Activated naive CD8-positive, alpha-beta T cell treated with anti-CD3 and anti-CD28 coated beads, Interleukin-2, amount 50 U/mL, for 24 hours (primary cell): Measurements from ENCODE around the gene PIBF1.
A peak's percentile ranks its signal among the peaks of the same experiment; 100 is the strongest.
"Not testable (repeated sequence)": the region's sequence is repeated elsewhere in the genome, so short reads cannot be mapped to it uniquely, and the experiment has no call there.

Experiments
- ATAC-seq: fragments of 150-1000 bp; cut with Tn5 transposase; one replicate; pipeline ENCODE4 v1.10.0; 2021
- DNase-seq: peaks from one replicate; pipeline ENCODE4 v3.0.0; 2021
- H3K27ac Mint-ChIP-seq: one replicate; pipeline ENCODE4 v1.8.0; 2021; ENCODE audit warnings: mild to moderate bottlenecking, mixed read lengths
- H3K27me3 Mint-ChIP-seq: one replicate; pipeline ENCODE4 v1.8.0; 2021; ENCODE audit warnings: mixed read lengths
- H3K36me3 Mint-ChIP-seq: one replicate; pipeline ENCODE4 v1.8.0; 2021; ENCODE audit warnings: low read depth, mixed read lengths
- H3K4me1 Mint-ChIP-seq: one replicate; pipeline ENCODE4 v1.8.0; 2021; ENCODE audit warnings: mixed read lengths
- H3K4me3 Mint-ChIP-seq: one replicate; pipeline ENCODE4 v1.8.0; 2021; ENCODE audit warnings: mild to moderate bottlenecking, moderate library complexity, mixed read lengths
- H3K9me3 Mint-ChIP-seq: one replicate; pipeline ENCODE4 v1.8.0; 2021; ENCODE audit warnings: mixed read lengths

Gene PIBF1

GRCh38 chr13:72852207-72852606, 70.3 kb downstream of the PIBF1 start:
- no peak overlapping the region for H3K4me3 Mint-ChIP-seq
- no peak overlapping the region for H3K27ac Mint-ChIP-seq
- no peaks in the 10 kb centered on the region for H3K27me3 Mint-ChIP-seq
- H3K9me3 Mint-ChIP-seq = no peaks in the 10 kb centered on the region
- ATAC-seq (no peak), DNase-seq (no peak)
- peaks cover 36% of the 10 kb centered on the region for H3K36me3 Mint-ChIP-seq
- H3K4me1 Mint-ChIP-seq = no peaks in the 10 kb centered on the region

- Mint-ChIP-seq H3K4me3 (no peak overlapping the region), H3K27ac (no peak overlapping the region), H3K9me3 (no peaks in the 10 kb centered on the region), H3K36me3 (peaks cover 32% of the 10 kb centered on the region), H3K27me3 (no peaks in the 10 kb centered on the region), H3K4me1 (no peaks in the 10 kb centered on the region)
- no peak for ATAC-seq
- DNase-seq = no peak
These were observed 71.1 kb downstream of the PIBF1 start for GRCh38 chr13:72853000-72853399.

GRCh38 chr13:72864142-72865011, 82.4 kb downstream of the PIBF1 start:
- Mint-ChIP-seq H3K4me3 (peak overlapping the region; percentile 43), H3K27me3 (no peaks in the 10 kb centered on the region), H3K36me3 (peaks cover 52% of the 10 kb centered on the region), H3K4me1 (peaks cover 13% of the 10 kb centered on the region), H3K27ac (peak overlapping the region; percentile 89), H3K9me3 (no peaks in the 10 kb centered on the region)
- no peak for DNase-seq
- peak; percentile 69 for ATAC-seq

- DNase-seq (no peak), ATAC-seq (no peak)
- Mint-ChIP-seq H3K9me3 (no peaks in the 10 kb centered on the region), H3K36me3 (peaks cover 61% of the 10 kb centered on the region), H3K27ac (no peak overlapping the region), H3K4me1 (peaks cover 13% of the 10 kb centered on the region), H3K27me3 (no peaks in the 10 kb centered on the region), H3K4me3 (no peak overlapping the region)
These were observed 86.3 kb downstream of the PIBF1 start for GRCh38 chr13:72868229-72868628.

- no peak for ATAC-seq
- H3K36me3 Mint-ChIP-seq = peaks cover 78% of the 10 kb centered on the region
- H3K27me3 Mint-ChIP-seq = no peaks in the 10 kb centered on the region
- peaks cover 14% of the 10 kb centered on the region for H3K9me3 Mint-ChIP-seq
- DNase-seq = no peak
- no peak overlapping the region for H3K4me3 Mint-ChIP-seq
- H3K4me1 Mint-ChIP-seq = peaks cover 3% of the 10 kb centered on the region
- H3K27ac Mint-ChIP-seq = no peak overlapping the region
These were observed 93.3 kb downstream of the PIBF1 start for GRCh38 chr13:72875233-72875632.

- ATAC-seq = no peak
- H3K36me3 Mint-ChIP-seq = peaks cover 39% of the 10 kb centered on the region
- no peaks in the 10 kb centered on the region for H3K9me3 Mint-ChIP-seq
These were observed 102.2 kb downstream of the PIBF1 start for GRCh38 chr13:72884101-72884500.

GRCh38 chr13:72886272-72887067, 104.5 kb downstream of the PIBF1 start:
- Mint-ChIP-seq H3K4me1 (no peaks in the 10 kb centered on the region), H3K27me3 (no peaks in the 10 kb centered on the region), H3K27ac (no peak overlapping the region), H3K9me3 (no peaks in the 10 kb centered on the region), H3K4me3 (no peak overlapping the region), H3K36me3 (peaks cover 32% of the 10 kb centered on the region)
- no peak for DNase-seq
- no peak for ATAC-seq

More at GRCh38 chr13:72884101-72884500, 102.2 kb downstream of the PIBF1 start:
- no peak for DNase-seq
- no peak overlapping the region for H3K27ac Mint-ChIP-seq
- H3K4me1 Mint-ChIP-seq = no peaks in the 10 kb centered on the region
- no peaks in the 10 kb centered on the region for H3K27me3 Mint-ChIP-seq
- H3K4me3 Mint-ChIP-seq = no peak overlapping the region

GRCh38 chr13:72889495-72889894, 107.6 kb downstream of the PIBF1 start:
- H3K36me3 Mint-ChIP-seq = peaks cover 27% of the 10 kb centered on the region

GRCh38 chr13:72890546-72890945, 108.6 kb downstream of the PIBF1 start:
- H3K27ac Mint-ChIP-seq = no peak overlapping the region
- no peaks in the 10 kb centered on the region for H3K9me3 Mint-ChIP-seq
- ATAC-seq (no peak), DNase-seq (no peak)
- no peaks in the 10 kb centered on the region for H3K27me3 Mint-ChIP-seq
- H3K4me1 Mint-ChIP-seq = no peaks in the 10 kb centered on the region
- peaks cover 28% of the 10 kb centered on the region for H3K36me3 Mint-ChIP-seq
- H3K4me3 Mint-ChIP-seq = no peak overlapping the region

More at GRCh38 chr13:72889495-72889894, 107.6 kb downstream of the PIBF1 start:
- no peak overlapping the region for H3K4me3 Mint-ChIP-seq
- no peaks in the 10 kb centered on the region for H3K4me1 Mint-ChIP-seq
- H3K27me3 Mint-ChIP-seq = no peaks in the 10 kb centered on the region
- H3K9me3 Mint-ChIP-seq = no peaks in the 10 kb centered on the region
- no peak overlapping the region for H3K27ac Mint-ChIP-seq
- DNase-seq (no peak), ATAC-seq (no peak)

GRCh38 chr13:72891423-72891822, 109.5 kb downstream of the PIBF1 start:
- H3K27ac Mint-ChIP-seq = no peak overlapping the region
- H3K9me3 Mint-ChIP-seq = peaks cover 3% of the 10 kb centered on the region
- no peaks in the 10 kb centered on the region for H3K4me1 Mint-ChIP-seq
- DNase-seq = no peak
- peaks cover 35% of the 10 kb centered on the region for H3K36me3 Mint-ChIP-seq
- H3K4me3 Mint-ChIP-seq = no peak overlapping the region
- no peaks in the 10 kb centered on the region for H3K27me3 Mint-ChIP-seq
- no peak for ATAC-seq

- H3K27me3 Mint-ChIP-seq = no peaks in the 10 kb centered on the region
- no peak for ATAC-seq
- H3K4me1 Mint-ChIP-seq = peaks cover 2% of the 10 kb centered on the region
- DNase-seq = no peak
- H3K4me3 Mint-ChIP-seq = no peak overlapping the region
- H3K36me3 Mint-ChIP-seq = peaks cover 36% of the 10 kb centered on the region
- peaks cover 20% of the 10 kb centered on the region for H3K9me3 Mint-ChIP-seq
- H3K27ac Mint-ChIP-seq = no peak overlapping the region
These were observed 114.9 kb downstream of the PIBF1 start for GRCh38 chr13:72896869-72897268.

GRCh38 chr13:72901546-72901945, 119.6 kb downstream of the PIBF1 start:
- H3K27ac Mint-ChIP-seq, H3K4me1 Mint-ChIP-seq, H3K27me3 Mint-ChIP-seq, DNase-seq, H3K4me3 Mint-ChIP-seq, ATAC-seq: not testable (repeated sequence)
- Mint-ChIP-seq H3K9me3 (peaks cover 16% of the 10 kb centered on the region), H3K36me3 (peaks cover 19% of the 10 kb centered on the region)

GRCh38 chr13:72908416-72908815, 126.5 kb downstream of the PIBF1 start:
- H3K27ac Mint-ChIP-seq = no peak overlapping the region
- no peak overlapping the region for H3K4me3 Mint-ChIP-seq
- H3K27me3 Mint-ChIP-seq = no peaks in the 10 kb centered on the region
- DNase-seq (no peak), ATAC-seq (no peak)
- peaks cover 38% of the 10 kb centered on the region for H3K36me3 Mint-ChIP-seq
- H3K4me1 Mint-ChIP-seq = no peaks in the 10 kb centered on the region
- H3K9me3 Mint-ChIP-seq = no peaks in the 10 kb centered on the region

GRCh38 chr13:72911981-72912380, 130.0 kb downstream of the PIBF1 start:
- Mint-ChIP-seq H3K27me3 (no peaks in the 10 kb centered on the region), H3K4me3 (no peak overlapping the region), H3K9me3 (no peaks in the 10 kb centered on the region), H3K4me1 (no peaks in the 10 kb centered on the region), H3K27ac (no peak overlapping the region), H3K36me3 (peaks cover 39% of the 10 kb centered on the region)
- no peak for DNase-seq
- ATAC-seq = no peak

GRCh38 chr13:72920097-72920496, 138.2 kb downstream of the PIBF1 start:
- H3K27ac Mint-ChIP-seq = no peak overlapping the region
- no peaks in the 10 kb centered on the region for H3K27me3 Mint-ChIP-seq
- H3K4me1 Mint-ChIP-seq = peaks cover 3% of the 10 kb centered on the region
- DNase-seq (no peak), ATAC-seq (no peak)
- H3K36me3 Mint-ChIP-seq = peaks cover 55% of the 10 kb centered on the region
- no peaks in the 10 kb centered on the region for H3K9me3 Mint-ChIP-seq
- no peak overlapping the region for H3K4me3 Mint-ChIP-seq
